ENCODE results near the gene TNFRSF8.
"Not testable (repeated sequence)": the region's sequence is repeated elsewhere in the genome, so short reads cannot be mapped to it uniquely, and the experiment has no call there.

TNFRSF8 gene

DNA sequence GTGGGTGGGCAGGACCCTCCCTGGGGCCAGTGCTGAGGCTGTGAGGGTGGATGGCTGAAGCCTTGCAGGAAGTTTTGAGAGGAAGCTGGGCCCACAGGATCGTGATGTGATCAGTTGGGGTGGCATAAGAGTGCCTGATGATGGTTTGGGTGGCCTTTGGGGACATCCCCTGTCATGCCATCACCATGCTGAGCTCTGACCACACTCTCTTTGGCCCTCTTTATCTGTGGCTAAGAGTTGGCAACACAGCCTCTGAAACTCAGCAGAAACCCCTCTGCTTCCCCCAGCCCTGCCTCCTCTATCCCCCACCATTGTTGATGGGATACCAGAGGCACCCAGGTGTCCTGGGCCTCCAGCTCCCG is 24.0 kb upstream of the TNFRSF8 start:
- no peak for DNase-seq

DNA sequence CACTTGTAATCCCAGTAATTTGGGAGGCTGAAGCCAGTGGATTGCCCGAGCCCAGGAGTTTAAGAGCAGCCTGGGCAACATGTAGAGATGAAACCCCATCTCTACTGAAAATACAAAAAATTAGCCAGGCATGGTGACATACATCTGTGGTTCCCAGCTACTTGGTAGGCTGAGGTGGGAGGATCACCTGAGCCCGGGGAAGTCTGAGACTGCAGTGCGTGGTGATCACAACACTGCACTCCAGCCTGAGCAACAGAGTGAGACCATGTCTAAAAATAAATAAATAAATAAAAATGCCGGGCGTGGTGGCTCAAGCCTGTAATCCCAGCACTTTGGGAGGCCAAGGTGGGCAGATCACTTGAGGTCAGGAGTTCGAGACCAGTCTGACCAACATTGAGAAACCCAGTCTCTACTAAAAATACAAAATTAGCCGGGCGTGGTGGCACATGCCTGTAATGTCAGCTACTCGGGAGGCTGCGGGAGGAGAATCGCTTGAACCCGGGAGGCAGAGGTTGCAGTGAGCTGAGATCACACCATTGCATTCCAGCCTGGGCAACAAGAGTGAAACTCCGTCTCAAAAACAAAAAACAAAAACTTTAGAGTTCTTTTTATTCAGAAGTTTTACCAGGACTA is 23.2 kb upstream of the TNFRSF8 start:
- not testable (repeated sequence) for DNase-seq

DNA sequence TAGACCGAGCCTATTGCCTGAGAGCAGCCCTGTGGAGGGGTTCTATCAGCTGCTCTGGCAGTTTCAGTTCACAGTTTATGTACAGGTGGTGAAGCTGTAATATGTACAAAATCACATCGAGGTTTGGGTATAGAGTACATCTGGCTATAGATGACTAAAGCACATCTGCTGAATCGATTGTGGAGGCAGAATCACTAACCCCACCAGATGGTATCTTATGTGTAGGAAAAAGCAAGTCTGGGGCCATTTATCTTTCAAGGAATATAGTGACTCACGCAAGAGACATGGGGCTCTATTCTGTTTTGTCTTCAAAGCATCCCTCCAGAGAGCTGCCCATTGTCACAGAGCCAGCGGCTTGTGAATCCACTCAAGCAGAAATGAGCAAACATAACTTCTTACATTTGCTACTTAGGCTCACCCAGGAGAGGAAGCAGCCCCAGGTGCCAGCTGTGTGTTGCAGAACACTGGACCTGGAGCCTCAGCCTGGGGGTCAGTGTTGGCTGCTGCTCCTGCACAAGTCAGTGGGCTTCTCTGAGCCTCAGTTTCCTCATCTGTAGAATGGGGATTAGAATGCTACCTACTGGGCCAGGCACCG is 22.5 kb upstream of the TNFRSF8 start:
- DNase-seq: peak in 1 of 5 donors; percentile 56

DNA sequence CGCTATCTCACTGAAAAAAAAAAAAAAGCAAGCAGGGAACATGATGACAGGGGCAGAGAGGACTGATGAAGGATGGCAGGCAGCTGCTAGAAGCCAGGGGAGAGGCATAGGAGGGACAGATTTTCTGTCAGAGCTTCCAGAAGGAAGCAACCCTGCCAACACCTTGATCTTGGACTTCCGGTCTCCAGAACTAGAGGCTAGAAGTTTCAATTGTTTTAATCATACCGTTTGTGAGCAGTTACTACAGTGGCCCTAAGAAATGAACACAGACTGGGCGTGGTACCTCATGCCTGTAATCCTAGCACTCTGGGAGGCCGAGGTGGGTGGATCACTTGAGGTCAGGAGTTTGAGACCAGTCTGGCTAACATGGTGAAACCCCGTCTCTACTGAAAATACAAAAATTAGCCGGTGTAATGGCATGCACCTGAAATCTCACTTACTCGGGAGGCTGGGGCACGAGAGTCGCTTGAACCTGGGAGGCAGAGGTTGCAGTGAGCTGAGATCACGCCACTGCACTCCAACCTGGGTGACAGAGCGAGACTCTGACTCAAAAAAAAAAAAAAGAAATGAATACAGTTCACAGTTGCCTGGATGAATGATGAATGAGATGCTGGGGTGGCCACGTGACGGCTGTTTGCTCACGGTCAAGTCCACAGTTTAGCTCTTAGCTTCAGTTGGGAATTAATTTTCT is 18.8 kb upstream of the TNFRSF8 start:
- not testable (repeated sequence) for DNase-seq

DNA sequence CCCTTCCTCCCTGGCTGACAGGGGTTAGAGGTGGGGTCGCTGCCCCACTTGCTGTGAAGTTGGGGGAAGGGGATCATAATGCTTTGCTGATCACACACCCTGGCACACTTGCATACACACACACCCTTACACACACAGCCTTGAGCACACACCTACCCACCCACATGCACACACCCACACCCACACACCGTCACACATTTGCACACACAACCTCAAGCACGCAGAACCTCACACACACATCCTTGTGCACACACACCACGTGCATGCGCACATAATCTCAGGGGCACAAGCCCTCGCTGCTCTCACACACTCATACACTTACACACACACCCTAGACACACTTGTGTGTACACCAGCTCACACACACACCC is 16.4 kb upstream of the TNFRSF8 start:
- no peak for DNase-seq

DNA sequence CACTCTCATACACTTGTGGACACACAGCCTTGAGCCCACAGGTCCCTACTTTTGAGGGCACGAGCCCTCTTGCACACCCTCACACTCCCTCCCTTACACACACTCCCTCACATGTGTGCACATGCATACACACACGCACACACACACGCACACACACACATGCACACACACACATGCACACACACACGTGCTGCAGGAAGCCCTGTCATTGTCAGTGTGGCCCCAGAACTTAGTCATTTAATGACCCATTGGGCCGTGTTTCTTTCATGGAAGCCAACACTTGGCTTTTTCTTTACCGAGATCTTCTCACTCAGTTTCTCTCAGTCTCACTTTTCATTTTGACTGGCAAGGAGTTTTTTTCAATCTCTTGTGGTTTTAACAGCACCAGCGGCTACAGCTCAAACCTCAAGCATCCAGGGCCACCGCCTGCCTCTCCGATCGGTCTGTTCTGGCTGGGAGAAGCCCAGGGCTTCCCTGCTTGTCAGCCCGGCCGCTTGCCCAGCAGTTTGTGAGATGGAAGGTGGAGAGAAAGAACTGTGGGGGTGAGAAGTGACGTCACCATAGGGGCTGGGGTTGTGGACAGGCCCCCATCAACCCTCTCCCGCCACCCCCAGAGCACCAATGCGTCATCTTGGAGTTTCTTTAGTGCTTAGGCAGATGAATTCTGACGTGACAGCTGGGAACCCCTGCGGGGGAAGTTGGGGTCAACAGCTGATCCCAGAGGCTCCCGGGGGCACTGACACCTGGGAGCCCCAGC is 15.8 kb upstream of the TNFRSF8 start:
- DNase-seq: peak in 1 of 5 donors; percentile 92

DNA sequence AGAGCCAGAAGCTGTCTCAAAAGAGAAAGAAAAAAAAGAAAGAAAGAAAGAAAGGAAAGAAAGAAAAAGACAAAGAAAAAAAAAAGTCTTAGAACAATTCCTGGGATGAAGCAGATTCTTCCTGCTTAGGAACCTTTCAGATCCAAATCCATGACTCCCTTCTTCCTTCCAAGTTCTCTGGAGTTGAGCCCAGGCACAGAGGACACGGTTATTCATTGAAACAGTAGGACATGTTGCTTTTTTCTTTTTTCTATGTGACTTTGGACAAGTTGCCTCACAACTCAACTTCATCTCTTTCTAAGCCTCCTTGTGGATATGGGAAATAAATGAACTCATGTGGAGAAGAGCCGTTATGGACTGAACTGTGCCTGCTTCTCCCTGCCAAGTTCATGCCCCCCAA is 14.7 kb upstream of the TNFRSF8 start:
- DNase-seq: no peak

DNA sequence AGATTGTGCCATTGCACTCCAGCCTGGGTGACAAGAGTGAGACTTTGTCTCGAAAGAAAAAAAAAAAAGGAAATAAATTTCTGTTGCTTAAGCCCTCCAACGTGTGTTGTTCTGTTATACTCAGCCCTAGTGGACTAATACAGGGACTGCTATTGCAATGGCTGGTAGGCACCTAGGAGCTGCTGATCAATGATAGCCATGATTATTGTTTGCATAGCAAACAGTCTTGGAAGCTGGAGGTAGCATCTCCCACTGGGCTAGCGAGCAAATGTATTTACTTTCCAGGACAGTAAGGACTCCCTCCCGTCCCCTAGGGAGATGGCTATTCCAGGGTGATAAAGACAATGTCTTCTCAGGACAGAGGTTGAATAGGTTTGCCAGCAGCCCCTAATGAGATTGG is 13.5 kb upstream of the TNFRSF8 start:
- DNase-seq: no peak

DNA sequence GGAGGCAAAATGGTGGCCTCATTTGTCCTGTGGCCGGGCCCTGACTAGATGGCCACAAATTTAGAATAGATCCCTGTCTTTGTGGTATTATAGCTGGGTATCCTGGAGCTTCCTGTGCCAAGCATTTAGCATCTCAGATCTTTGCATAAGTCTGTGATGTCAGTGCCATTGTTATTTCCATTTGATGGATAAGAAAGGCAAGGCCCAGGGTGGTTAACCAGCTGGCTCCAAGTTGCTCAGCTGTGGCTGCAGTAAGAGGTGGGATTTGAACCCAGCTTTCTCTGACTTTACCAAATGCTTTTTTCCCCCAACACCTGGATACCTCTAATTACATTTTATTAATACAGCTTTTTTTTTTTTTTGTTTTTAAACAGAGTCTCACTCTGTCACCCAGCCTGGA is 11.7 kb upstream of the TNFRSF8 start:
- DNase-seq: no peak

DNA sequence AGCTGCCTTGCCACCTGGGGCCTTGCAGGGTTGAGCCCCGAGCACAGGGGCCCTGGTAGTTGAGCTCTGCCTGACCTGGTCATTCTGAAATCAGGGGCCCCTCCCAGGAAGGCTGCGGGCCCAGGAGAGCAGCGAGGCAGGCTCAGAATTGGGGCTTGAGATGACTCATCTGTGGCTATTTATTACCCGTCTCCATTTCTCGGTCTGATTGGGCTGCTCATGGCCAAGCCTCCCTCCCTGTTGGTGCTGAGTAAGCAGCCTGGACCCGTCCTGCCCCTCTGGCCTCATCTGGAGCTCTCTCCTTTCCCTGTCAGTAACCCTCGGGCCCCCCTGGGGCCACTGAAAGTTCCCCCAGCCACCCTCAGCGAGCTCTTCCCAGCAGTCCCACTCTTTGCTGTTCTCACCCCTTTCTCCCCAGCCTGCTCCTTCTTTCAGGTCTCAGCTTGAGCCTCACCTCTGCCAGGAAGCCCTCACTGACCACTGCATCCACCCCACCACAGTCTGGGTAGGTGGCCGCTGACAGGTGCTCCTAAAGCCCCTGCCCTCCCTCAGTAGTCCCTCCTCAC is 11.0 kb upstream of the TNFRSF8 start:
- DNase-seq: peak in 1 of 5 donors; percentile 83

DNA sequence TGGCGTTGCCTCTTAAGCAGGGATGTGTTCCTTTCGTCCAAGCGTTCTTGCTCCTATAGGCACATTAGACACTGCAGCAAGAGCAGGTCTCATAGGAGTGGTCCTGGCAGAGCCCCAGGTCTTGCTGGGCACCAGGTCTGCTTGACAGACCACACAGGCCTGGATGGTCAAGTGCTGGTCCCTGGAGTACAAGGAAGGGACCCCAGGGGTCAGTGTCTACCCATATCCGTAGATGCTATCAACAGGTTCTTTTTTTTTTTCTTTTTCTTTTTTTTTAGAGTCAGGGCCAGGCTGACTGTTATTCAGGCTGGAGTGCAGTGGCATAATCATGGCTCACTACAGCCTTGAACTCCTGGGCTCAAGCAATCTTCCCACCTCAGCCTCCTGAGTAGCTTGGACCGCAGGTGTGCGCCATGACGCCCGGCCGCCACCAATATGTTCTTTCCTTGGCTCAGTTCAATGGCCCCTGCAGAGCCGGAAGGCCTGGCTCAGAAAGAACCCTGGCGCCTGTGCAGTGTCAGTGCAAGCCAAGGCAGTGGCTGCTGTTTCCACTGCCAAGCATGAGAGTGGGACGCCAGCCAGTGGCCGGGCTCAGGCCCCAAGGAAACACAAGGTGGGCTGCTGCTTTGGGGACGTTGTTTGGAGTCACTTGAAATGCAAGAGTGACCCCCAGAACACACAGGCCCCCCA is 10.0 kb upstream of the TNFRSF8 start:
- no peak for DNase-seq

DNA sequence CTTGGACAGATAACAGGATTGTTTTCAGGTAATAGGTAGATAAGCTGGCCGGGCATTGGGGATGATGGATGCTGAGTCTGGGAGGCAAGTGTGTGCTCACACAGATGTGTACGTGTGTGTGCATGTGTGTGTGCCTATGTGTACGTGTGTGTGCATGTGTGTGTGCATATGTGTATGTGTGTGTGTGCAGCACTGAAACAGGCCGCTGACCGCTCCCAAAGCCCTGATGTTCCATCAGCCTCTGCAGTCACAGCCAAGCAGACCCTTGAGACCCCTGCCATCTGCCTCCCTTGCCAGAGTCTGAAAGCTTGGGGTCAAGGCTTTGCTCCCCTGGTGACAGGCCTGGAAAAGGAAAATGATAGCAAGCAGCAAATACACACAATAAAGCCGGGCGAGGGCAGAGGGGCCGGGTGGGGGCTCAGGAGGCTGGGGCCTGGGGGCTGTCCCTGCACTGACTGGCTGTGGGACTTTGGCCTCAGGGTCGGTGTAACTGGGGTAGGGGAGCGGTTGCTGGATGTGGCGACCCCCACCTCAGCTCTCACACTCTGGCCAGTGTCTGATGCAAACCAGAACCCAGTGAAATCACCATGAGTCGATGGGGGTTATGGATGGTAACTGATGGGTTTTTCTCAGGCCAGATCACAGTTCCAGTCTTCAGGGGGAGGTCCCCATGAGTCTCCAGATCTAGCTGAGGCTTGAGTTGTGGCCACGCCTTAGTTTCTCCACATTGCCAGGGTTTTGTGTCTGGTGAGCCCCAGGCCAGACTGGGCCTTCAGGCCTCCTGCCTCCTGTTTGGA is 9.2 kb upstream of the TNFRSF8 start:
- no peak for DNase-seq

DNA sequence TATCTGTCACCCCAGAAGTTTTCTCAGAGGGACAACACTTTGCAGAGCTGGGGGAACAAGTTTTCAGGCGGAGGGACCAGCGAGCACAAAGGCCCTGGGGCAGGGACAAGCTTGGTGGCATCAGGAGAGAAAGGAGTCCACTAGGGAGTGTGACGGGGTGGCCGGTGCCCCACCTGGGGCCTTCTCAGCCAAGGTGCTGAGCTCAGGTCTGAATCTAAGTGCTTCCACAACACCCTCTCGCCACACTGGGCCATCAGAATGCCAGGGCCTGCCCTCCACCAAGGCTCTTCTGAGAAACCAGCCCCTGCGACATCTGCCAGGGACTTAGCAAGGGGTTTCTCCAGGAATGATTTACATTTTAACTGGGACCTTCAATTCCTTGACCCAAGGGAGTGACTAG is 7.8 kb upstream of the TNFRSF8 start:
- DNase-seq: no peak

DNA sequence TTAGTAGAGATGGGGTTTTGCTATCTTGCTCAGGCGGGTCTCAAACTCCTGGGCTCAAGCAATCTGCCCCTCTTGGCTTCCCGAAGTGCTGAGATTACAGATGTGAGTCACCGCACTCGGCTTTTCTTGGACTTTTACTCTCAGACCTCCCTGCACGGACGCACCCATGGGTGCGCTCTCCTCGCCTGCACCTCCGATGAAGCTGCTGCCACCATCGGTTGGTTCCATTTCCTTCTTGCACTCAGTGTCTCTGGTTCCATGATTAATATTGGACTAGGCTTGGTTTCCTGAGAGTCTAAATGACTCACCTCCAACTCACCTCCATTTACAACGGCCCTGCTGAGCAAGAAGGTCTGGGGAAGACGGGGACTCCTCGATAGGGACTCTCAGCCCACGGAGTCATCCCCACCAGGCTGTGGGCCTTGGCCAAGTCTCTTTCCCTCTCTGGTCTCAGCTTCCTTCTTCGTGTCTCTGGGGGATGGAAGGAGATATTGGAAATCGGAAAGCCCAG is 6.7 kb upstream of the TNFRSF8 start:
- peak in 1 of 5 donors; percentile 82 for DNase-seq

DNA sequence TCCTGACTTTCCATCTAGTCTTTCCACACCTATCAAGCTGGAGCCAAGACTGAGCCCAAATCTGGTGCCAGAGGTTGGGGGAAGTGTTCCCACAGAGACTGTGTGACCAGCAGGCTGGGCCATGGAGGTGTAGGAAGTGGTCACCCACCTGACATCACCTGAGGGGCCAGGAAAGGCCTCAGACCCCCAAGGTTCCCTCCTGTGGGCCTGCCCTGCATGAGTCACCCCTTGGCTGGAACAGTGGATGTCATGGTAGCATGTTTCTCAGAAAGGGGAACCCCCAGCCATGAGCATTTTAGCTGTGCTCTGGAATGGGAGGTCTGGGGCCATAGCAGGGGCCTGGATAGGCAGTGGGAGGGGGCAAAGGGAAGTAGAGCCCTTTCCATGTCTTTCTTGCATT is 5.7 kb upstream of the TNFRSF8 start:
- DNase-seq: peak in 1 of 5 donors; percentile 45

DNA sequence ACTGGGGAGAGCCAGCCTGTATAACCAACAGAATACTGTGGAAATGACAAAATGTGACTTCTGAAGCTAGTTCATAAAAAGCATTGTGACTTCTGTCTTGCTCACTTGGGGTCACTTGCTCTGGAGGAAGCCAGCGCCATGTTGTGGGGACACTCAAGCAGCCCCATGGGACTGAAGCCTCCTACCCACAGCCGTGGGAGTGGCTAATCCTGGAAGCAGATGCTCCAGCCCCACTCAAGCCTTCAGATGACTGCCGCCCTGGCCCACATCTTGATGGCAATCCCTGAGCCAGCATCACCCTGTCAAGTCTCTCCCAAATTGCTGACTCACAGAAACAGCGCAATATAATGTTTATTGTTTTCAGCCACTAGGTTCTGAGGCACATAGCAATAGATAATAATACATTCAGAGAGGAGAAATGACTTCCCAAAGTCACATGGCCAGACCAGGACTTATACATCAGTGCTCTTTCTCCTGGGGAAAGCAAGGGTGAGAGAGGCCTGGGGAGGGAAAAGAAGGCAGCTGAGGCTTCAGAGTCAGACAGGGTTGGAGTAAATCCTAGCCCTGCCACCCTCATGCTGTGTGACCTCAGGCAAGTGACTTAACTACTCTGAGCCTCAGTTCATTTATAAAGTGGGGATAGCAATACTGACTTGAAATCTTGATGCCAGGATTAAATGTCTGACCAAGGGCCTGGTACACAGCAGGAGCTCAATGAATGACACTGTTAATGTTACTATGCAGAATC is 5.0 kb upstream of the TNFRSF8 start:
- no peak for DNase-seq

DNA sequence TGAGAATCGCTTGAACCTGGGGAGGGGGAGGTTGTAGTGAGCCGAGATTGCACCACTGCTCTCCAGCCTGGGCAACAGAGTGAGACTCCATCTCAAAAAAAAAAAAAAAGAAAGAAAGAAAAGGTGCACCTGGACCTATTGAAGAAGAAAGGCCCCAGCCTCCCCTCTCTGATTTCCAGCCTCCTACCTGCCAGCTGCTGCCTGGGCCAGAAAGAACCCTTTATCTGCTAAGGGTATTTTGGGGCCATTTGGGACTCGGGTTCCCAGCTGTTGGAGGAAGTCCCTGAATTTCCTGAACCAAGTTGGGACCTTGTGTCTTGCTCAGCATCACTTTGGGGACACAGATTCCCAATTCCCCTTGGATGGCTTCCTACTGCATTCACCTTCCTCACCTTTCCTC is 3.9 kb upstream of the TNFRSF8 start:
- DNase-seq: no peak

DNA sequence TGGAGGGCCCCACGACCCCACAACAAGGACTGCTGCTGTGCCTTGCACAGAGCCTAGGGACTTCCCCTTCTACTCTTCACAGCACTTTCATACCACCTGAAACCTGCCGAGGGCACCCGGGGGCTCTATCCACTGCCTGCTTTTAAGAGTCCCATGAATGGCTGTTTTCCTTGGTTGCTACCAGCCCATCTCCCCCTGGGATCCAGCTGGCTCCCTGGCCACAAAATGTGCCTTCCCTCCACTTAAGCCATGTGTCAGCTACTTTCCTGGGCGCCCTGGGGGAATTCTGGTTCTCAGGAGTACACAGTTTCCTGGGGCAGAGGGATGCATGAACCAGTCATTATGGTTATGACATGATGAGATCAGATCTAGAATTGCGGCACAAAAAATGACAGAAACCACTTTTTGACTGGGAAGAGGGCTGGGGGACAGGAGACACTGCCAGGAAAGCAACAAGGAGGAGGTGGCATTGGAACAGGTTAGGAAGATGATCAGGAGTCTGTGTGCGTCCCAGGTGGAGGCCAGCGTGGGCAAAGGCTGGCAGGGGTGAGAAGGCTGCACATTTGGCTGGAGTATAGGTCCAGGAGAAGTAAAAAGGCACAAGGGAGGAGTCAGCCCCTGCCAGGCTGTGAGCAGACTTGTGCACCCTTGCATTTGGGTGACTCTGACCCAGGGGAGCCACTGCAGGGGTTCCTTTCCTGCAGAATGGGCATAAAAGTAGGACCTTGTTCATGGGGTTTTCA is 3.2 kb upstream of the TNFRSF8 start:
- peak in 1 of 5 donors; percentile 50 for DNase-seq

DNA sequence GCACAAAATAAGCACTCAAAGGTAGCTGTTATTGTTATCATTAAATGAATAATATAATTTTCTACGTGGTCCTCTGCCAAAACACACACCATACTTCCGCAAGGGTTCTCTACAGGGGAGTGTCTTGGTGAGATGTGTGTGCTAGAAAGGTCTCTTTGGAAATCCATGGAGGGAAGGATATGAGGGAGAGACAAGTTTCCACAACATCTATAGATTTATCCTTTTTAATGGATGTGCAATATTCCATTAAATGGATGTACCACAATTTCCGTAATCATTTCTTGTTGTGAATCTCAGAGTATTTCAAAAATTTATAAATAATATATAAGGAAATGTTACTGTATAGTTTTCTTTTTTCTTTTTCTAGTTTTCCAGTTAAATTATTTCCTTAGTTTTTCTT is 2.6 kb upstream of the TNFRSF8 start:
- DNase-seq: no peak
